DOHH2 (cell line): ENCODE data around the gene ITGA1.
"Not testable (repeated sequence)": the region's sequence is repeated elsewhere in the genome, so short reads cannot be mapped to it uniquely, and the experiment has no call there.

ENCODE experiments used
- H3F3A ChIP-seq: fragments of 200-600 bp; sonication (generic), shearing (Covaris generic); 2 replicates; pipeline ENCODE4 v1.6.0; 2016; ENCODE audit warnings: antibody characterized with exemption, mild to moderate bottlenecking; ENCODE audit not compliant: control insufficient read depth, insufficient read depth
- H3K27ac ChIP-seq: fragments of 200-600 bp; sonication (generic); 2 replicates; pipeline ENCODE4 v1.5.1; 2014; ENCODE audit warnings: low read depth, mild to moderate bottlenecking, low read length, moderate library complexity
- H3K27me3 ChIP-seq: fragments of 200-600 bp; sonication (generic); 2 replicates; pipeline ENCODE4 v1.6.1; 2014; ENCODE audit warnings: mild to moderate bottlenecking, low read length, mixed read lengths; ENCODE audit not compliant: control insufficient read depth
- H3K36me3 ChIP-seq: fragments of 200-600 bp; sonication (generic); 2 replicates; pipeline ENCODE4 v1.6.1; 2014; ENCODE audit warnings: mild to moderate bottlenecking, low read length, moderate library complexity, mixed read lengths; ENCODE audit not compliant: control insufficient read depth
- H3K4me1 ChIP-seq: fragments of 200-600 bp; sonication (generic); 2 replicates; pipeline ENCODE4 v1.6.1; 2014; ENCODE audit warnings: mild to moderate bottlenecking, low read length, mixed read lengths; ENCODE audit not compliant: control insufficient read depth
- H3K4me2 ChIP-seq: fragments of 200-600 bp; sonication (generic); 2 replicates; pipeline ENCODE4 v1.6.0; 2014; ENCODE audit warnings: mild to moderate bottlenecking, low read length, moderate library complexity
- H3K4me3 ChIP-seq: fragments of 200-600 bp; sonication (generic); 2 replicates; pipeline ENCODE4 v1.5.1; 2014; ENCODE audit warnings: mild to moderate bottlenecking, low read length, mixed read lengths
- H3K79me2 ChIP-seq: fragments of 200-600 bp; sonication (generic); 2 replicates; pipeline ENCODE4 v1.6.1; 2014; ENCODE audit warnings: mild to moderate bottlenecking, low read length, mixed read lengths; ENCODE audit not compliant: control insufficient read depth
- H3K9me2 ChIP-seq: fragments of 200-600 bp; sonication (generic); replicated peaks from 2 replicates; pipeline ENCODE4 v1.6.1; 2014; ENCODE audit warnings: mild to moderate bottlenecking, low read length, mixed read lengths; ENCODE audit not compliant: control insufficient read depth
- H3K9me3 ChIP-seq: fragments of 200-600 bp; sonication (generic); 2 replicates; pipeline ENCODE4 v1.6.1; 2014; ENCODE audit warnings: antibody characterized with exemption, low read length, mixed read lengths; ENCODE audit not compliant: control insufficient read depth, insufficient read depth
- H4K20me1 ChIP-seq: fragments of 200-600 bp; sonication (generic); 2 replicates; pipeline ENCODE4 v1.6.0; 2014; ENCODE audit warnings: low read depth, mild to moderate bottlenecking, antibody characterized with exemption, low read length, moderate library complexity; ENCODE audit not compliant: control insufficient read depth, insufficient read depth
- EZH2phosphoT487 ChIP-seq: fragments of 200-600 bp; sonication (generic); IDR thresholded peaks from 2 replicates; pipeline ENCODE4 v1.6.1; 2017; ENCODE audit warnings: borderline replicate concordance, mild to moderate bottlenecking, antibody characterized with exemption, low read length, moderate library complexity, mixed read lengths
- TF ChIP-seq, protein P1 (sequence below): fragments of 200-600 bp; sonication (generic); IDR thresholded peaks from one replicate; pipeline ENCODE4 v1.5.1; 2014; ENCODE audit warnings: antibody characterized with exemption, mild to moderate bottlenecking, low read depth, low read length; ENCODE audit not compliant: poor library complexity, severe bottlenecking

The ITGA1 gene

GRCh38 chr5:52743529-52743928 is 44.2 kb upstream of the ITGA1 start:
- Histone ChIP-seq H3K79me2 (no peaks in the 10 kb centered on the region), H4K20me1 (no peaks in the 10 kb centered on the region), H3K4me3 (no peak overlapping the region), H3K9me3 (no peaks in the 10 kb centered on the region), H3K27ac (no peak overlapping the region), H3F3A (no peaks in the 10 kb centered on the region), H3K36me3 (no peaks in the 10 kb centered on the region), H3K4me2 (no peak overlapping the region), H3K27me3 (no peaks in the 10 kb centered on the region), H3K9me2 (no peaks in the 10 kb centered on the region), H3K4me1 (no peaks in the 10 kb centered on the region)
- TF ChIP-seq, protein P1, sequence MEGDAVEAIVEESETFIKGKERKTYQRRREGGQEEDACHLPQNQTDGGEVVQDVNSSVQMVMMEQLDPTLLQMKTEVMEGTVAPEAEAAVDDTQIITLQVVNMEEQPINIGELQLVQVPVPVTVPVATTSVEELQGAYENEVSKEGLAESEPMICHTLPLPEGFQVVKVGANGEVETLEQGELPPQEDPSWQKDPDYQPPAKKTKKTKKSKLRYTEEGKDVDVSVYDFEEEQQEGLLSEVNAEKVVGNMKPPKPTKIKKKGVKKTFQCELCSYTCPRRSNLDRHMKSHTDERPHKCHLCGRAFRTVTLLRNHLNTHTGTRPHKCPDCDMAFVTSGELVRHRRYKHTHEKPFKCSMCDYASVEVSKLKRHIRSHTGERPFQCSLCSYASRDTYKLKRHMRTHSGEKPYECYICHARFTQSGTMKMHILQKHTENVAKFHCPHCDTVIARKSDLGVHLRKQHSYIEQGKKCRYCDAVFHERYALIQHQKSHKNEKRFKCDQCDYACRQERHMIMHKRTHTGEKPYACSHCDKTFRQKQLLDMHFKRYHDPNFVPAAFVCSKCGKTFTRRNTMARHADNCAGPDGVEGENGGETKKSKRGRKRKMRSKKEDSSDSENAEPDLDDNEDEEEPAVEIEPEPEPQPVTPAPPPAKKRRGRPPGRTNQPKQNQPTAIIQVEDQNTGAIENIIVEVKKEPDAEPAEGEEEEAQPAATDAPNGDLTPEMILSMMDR: no peak
- TF ChIP-seq EZH2phosphoT487: no peak

GRCh38 chr5:52743970-52744369 is 43.7 kb upstream of the ITGA1 start:
- no peaks in the 10 kb centered on the region for H3K27me3 ChIP-seq
- H3F3A ChIP-seq: no peaks in the 10 kb centered on the region
- H3K9me2 ChIP-seq: no peaks in the 10 kb centered on the region
- no peaks in the 10 kb centered on the region for H4K20me1 ChIP-seq
- no peaks in the 10 kb centered on the region for H3K9me3 ChIP-seq
- no peak overlapping the region for H3K4me3 ChIP-seq
- no peak overlapping the region for H3K27ac ChIP-seq
- no peak for TF ChIP-seq EZH2phosphoT487
- TF ChIP-seq, protein P1: no peak
- H3K36me3 ChIP-seq: no peaks in the 10 kb centered on the region
- no peaks in the 10 kb centered on the region for H3K4me1 ChIP-seq
- H3K4me2 ChIP-seq: no peak overlapping the region
- no peaks in the 10 kb centered on the region for H3K79me2 ChIP-seq

DNA sequence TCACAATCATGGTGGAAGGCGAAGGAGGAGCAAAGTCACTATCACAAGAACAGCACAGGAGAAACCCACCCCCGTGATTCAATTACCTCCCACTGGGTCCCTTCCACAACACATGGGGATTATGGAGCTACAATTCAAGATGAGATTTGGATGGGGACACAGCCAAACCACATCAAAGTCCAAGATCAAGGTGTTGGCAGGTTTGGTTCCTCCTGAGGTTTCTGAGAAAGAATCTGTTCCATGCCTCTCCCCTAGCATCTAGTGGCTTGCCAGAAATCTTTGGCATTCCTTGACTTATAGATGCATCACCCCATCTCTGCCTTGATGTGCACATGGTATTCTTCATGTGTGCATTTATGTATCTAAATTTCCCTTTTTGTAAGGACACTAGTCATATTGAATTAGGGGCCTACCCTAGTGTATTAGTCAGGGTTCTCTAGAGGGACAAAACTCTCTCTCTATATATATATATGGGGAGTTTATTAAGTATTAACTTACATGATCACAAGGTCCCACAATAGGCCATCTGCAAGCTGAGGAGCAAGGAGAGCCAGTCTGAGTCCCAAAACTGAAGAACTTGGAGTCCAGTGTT is 42.8 kb upstream of the ITGA1 start:
- not testable (repeated sequence) for H3K9me2 ChIP-seq, H3K4me1 ChIP-seq, H3K27ac ChIP-seq, H3K4me3 ChIP-seq, H3K36me3 ChIP-seq, H3K27me3 ChIP-seq, H3F3A ChIP-seq, H3K4me2 ChIP-seq, H3K9me3 ChIP-seq, H3K79me2 ChIP-seq, H4K20me1 ChIP-seq

- H3K4me3 ChIP-seq: no peak overlapping the region
- H3K27ac ChIP-seq: no peak overlapping the region
- H3K4me2 ChIP-seq: no peak overlapping the region
- no peaks in the 10 kb centered on the region for H3K27me3 ChIP-seq
- TF ChIP-seq, protein P1: no peak
- TF ChIP-seq EZH2phosphoT487: no peak
- no peaks in the 10 kb centered on the region for H3F3A ChIP-seq
- no peaks in the 10 kb centered on the region for H3K9me2 ChIP-seq
- no peaks in the 10 kb centered on the region for H3K79me2 ChIP-seq
- H3K4me1 ChIP-seq: no peaks in the 10 kb centered on the region
- no peaks in the 10 kb centered on the region for H3K9me3 ChIP-seq
- no peaks in the 10 kb centered on the region for H3K36me3 ChIP-seq
- no peaks in the 10 kb centered on the region for H4K20me1 ChIP-seq
Observed at GRCh38 chr5:52746539-52746938, 41.2 kb upstream of the ITGA1 start.
